HepG2 (cell line): ENCODE results near the gene ARHGEF1. TPM values are rescaled to one million over a fixed set of nuclear protein-coding genes. Genes with fewer than 3 reads are reported as not detected.

Source experiments
- NR2F1 ChIP-seq, 2 experiments: fragments of 450-650 bp in 1 of 2; formaldehyde crosslinking in 1 of 2; IDR thresholded peaks; 2 replicates each; pipeline versions ENCODE4 v1.5.0 to v1.6.1; 2016 to 2020; ENCODE audit warnings: mild to moderate bottlenecking in 1 of 2, missing compliant biosample characterization in 1 of 2, missing genetic modification reagents in 1 of 2, moderate library complexity in 1 of 2
- POLR2AphosphoS5 ChIP-seq: IDR thresholded peaks from 2 replicates; pipeline ENCODE4 v1.6.1; 2012; ENCODE audit warnings: low read depth, low read length
- REXO4 ChIP-seq: sonication (generic); formaldehyde crosslinking; IDR thresholded peaks from 2 replicates; pipeline ENCODE4 v1.8.0; 2022; ENCODE audit warnings: missing genetic modification reagents, mild to moderate bottlenecking, borderline replicate concordance
- SAP130 ChIP-seq: IDR thresholded peaks from 2 replicates; pipeline ENCODE4 v1.6.1; 2016; ENCODE audit warnings: low read depth
- SOX6 ChIP-seq, 2 experiments: fragments of 450-650 bp in 1 of 2; sonication (generic) in 1 of 2; formaldehyde crosslinking in 1 of 2; IDR thresholded peaks; 2 replicates each; pipeline versions ENCODE4 v1.4.0 to v1.6.1; 2017 to 2020; ENCODE audit warnings: antibody characterized with exemption in 1 of 2, mild to moderate bottlenecking in 1 of 2, missing genetic modification reagents in 1 of 2
- ZNF432 ChIP-seq: sonication (generic); formaldehyde crosslinking; IDR thresholded peaks from 2 replicates; pipeline ENCODE4 v1.5.0; 2020; ENCODE audit warnings: missing genetic modification reagents, mild to moderate bottlenecking, borderline replicate concordance
- ZNF616 ChIP-seq: sonication (generic); formaldehyde crosslinking; IDR thresholded peaks from 2 replicates; pipeline ENCODE4 v1.5.0; 2020; ENCODE audit warnings: low read depth, mild to moderate bottlenecking, missing genetic modification reagents
- polyA plus RNA-seq, 8 experiments: library from polyadenylated mRNA; depleted of rRNA in 3 of 8; stranded (reverse) in 7 of 8; unstranded in 1 of 8; fragments of >200 nt; fragmentation: Illumina TruSeq in 4 of 8; extraction: Trizol in 4 of 8; gene quantifications; 2 replicates each; pipeline versions ENCODE4 v1.2.1 to v1.2.3, GENCODE V29; 2011 to 2016; ENCODE audit warnings: low read depth in 4 of 8, missing spikeins in 1 of 8, mixed read lengths in 1 of 8; ENCODE audit not compliant: insufficient read depth in 1 of 8
- total RNA-seq, 5 experiments: library from RNA; depleted of rRNA; stranded (reverse); fragments of >200 nt; fragmentation: Illumina TruSeq; extraction: Trizol; gene quantifications; 2 replicates each; pipeline ENCODE4 v1.2.3, GENCODE V29; 2016; ENCODE audit warnings: low read depth in 1 of 5
- TF ChIP-seq, protein P1 (sequence below): sonication (generic); formaldehyde crosslinking; IDR thresholded peaks from 2 replicates; pipeline ENCODE4 v1.9.0; 2022; ENCODE audit warnings: missing genetic modification reagents, mild to moderate bottlenecking, borderline replicate concordance
- TF ChIP-seq, protein P2 (sequence below): IDR thresholded peaks from 2 replicates; pipeline ENCODE4 v1.6.1; 2016
- TF ChIP-seq, protein P3 (sequence below): sonication (generic); formaldehyde crosslinking; IDR thresholded peaks from 2 replicates; pipeline ENCODE4 v1.4.0; 2020; ENCODE audit warnings: missing genetic modification reagents, borderline replicate concordance
- TF ChIP-seq, protein P4 (sequence below): IDR thresholded peaks from 2 replicates; pipeline ENCODE4 v1.6.1; 2016; ENCODE audit warnings: missing biosample characterization, missing genetic modification reagents, low read depth
- TF ChIP-seq, protein P5 (sequence below): sonication (generic); formaldehyde crosslinking; IDR thresholded peaks from 2 replicates; pipeline ENCODE4 v1.8.0; 2022; ENCODE audit warnings: mild to moderate bottlenecking, missing genetic modification reagents, moderate library complexity
- TF ChIP-seq, protein P6 (sequence below): sonication (generic); formaldehyde crosslinking; IDR thresholded peaks from 2 replicates; pipeline ENCODE4 v1.9.0; 2021; ENCODE audit warnings: mild to moderate bottlenecking, missing genetic modification reagents

The ARHGEF1 gene
- total and polyA plus RNA-seq, 2 of the 13 experiments (the other 11 are each of a cell fraction or from before 2014, with no cell fraction given) = 33.7 to 34.7 TPM

DNA sequence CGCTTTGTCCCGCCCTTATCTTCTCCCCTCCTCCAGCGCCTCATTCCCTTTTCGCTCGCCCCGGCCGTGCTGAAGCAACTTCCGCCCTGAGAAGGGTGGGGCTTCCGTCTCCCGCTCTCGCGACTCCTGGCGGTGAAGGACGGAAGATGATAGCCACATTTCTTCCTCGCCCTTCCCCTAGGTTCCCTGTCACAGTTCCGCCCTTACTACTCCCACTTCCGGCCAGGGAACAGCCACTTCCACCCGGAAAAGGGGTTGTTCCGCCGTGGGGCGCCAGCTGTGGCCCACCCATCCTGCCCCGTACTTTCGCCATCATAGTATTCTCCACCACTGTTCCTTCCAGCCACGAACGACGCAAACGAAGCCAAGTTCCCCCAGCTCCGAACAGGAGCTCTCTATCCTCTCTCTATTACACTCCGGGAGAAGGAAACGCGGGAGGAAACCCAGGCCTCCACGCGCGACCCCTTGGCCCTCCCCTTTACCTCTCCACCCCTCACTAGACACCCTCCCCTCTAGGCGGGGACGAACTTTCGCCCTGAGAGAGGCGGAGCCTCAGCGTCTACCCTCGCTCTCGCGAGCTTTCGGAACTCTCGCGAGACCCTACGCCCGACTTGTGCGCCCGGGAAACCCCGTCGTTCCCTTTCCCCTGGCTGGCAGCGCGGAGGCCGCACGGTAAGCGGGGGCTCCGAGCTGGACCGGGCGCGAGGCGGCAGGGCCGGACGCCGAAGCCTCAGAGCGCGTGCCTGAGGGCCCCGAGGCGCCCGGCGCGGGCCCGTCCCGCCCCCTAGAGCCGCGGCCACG, 23.2 kb upstream of the ARHGEF1 start, which contains the start of gene RPS19 (continued):
- TF ChIP-seq, protein P1, sequence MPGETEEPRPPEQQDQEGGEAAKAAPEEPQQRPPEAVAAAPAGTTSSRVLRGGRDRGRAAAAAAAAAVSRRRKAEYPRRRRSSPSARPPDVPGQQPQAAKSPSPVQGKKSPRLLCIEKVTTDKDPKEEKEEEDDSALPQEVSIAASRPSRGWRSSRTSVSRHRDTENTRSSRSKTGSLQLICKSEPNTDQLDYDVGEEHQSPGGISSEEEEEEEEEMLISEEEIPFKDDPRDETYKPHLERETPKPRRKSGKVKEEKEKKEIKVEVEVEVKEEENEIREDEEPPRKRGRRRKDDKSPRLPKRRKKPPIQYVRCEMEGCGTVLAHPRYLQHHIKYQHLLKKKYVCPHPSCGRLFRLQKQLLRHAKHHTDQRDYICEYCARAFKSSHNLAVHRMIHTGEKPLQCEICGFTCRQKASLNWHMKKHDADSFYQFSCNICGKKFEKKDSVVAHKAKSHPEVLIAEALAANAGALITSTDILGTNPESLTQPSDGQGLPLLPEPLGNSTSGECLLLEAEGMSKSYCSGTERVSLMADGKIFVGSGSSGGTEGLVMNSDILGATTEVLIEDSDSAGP (CRISPR knock-in tag) = peak; percentile 87
- no peak for TF ChIP-seq REXO4 (CRISPR knock-in tag)
- peak in 1 of 2 experiments; percentile 22; a peak in 1 of 4 replicates for TF ChIP-seq NR2F1 (CRISPR knock-in tag; IDR thresholded peaks at IDR 0.05)
- TF ChIP-seq, protein P2, sequence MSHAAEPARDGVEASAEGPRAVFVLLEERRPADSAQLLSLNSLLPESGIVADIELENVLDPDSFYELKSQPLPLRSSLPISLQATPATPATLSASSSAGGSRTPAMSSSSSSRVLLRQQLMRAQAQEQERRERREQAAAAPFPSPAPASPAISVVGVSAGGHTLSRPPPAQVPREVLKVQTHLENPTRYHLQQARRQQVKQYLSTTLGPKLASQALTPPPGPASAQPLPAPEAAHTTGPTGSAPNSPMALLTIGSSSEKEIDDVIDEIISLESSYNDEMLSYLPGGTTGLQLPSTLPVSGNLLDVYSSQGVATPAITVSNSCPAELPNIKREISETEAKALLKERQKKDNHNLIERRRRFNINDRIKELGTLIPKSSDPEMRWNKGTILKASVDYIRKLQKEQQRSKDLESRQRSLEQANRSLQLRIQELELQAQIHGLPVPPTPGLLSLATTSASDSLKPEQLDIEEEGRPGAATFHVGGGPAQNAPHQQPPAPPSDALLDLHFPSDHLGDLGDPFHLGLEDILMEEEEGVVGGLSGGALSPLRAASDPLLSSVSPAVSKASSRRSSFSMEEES (CRISPR knock-in tag) = no peak; the same call in 1 of the 2 replicates
- TF ChIP-seq, protein P3, sequence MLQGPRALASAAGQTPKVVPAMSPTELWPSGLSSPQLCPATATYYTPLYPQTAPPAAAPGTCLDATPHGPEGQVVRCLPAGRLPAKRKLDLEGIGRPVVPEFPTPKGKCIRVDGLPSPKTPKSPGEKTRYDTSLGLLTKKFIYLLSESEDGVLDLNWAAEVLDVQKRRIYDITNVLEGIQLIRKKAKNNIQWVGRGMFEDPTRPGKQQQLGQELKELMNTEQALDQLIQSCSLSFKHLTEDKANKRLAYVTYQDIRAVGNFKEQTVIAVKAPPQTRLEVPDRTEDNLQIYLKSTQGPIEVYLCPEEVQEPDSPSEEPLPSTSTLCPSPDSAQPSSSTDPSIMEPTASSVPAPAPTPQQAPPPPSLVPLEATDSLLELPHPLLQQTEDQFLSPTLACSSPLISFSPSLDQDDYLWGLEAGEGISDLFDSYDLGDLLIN (CRISPR knock-in tag) = peak; percentile 10; the same call in 1 of the 2 replicates
- TF ChIP-seq POLR2AphosphoS5 = peak; percentile 94
- no peak for TF ChIP-seq SOX6 (IDR thresholded peaks at IDR 0.05)
- TF ChIP-seq SOX6 (CRISPR knock-in tag; IDR thresholded peaks at IDR 0.05) = peak; percentile 69
- TF ChIP-seq, protein P4, sequence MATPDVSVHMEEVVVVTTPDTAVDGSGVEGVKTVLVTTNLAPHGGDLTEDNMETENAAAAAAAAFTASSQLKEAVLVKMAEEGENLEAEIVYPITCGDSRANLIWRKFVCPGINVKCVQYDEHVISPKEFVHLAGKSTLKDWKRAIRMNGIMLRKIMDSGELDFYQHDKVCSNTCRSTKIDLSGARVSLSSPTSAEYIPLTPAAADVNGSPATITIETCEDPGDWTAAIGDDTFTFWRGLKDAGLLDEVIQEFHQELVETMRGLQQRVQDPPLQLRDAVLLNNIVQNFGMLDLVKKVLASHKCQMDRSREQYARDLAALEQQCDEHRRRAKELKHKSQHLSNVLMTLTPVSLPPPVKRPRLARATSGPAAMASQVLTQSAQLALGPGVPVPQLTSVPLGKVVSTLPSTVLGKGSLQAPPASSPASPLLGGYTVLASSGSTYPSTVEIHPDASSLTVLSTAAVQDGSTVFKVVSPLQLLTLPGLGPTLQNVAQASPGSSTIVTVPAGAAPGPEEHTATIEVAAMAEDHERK (CRISPR knock-in tag) = peak; percentile 83
- no peak for TF ChIP-seq ZNF432 (CRISPR knock-in tag)
- TF ChIP-seq, protein P5, sequence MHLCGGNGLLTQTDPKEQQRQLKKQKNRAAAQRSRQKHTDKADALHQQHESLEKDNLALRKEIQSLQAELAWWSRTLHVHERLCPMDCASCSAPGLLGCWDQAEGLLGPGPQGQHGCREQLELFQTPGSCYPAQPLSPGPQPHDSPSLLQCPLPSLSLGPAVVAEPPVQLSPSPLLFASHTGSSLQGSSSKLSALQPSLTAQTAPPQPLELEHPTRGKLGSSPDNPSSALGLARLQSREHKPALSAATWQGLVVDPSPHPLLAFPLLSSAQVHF (CRISPR knock-in tag) = no peak; the same call in 1 of the 2 replicates
- 0 out of 2 replicates have a peak, but pooled peaks have one; percentile 6 for TF ChIP-seq ZNF616 (CRISPR knock-in tag)
- TF ChIP-seq, protein P6, sequence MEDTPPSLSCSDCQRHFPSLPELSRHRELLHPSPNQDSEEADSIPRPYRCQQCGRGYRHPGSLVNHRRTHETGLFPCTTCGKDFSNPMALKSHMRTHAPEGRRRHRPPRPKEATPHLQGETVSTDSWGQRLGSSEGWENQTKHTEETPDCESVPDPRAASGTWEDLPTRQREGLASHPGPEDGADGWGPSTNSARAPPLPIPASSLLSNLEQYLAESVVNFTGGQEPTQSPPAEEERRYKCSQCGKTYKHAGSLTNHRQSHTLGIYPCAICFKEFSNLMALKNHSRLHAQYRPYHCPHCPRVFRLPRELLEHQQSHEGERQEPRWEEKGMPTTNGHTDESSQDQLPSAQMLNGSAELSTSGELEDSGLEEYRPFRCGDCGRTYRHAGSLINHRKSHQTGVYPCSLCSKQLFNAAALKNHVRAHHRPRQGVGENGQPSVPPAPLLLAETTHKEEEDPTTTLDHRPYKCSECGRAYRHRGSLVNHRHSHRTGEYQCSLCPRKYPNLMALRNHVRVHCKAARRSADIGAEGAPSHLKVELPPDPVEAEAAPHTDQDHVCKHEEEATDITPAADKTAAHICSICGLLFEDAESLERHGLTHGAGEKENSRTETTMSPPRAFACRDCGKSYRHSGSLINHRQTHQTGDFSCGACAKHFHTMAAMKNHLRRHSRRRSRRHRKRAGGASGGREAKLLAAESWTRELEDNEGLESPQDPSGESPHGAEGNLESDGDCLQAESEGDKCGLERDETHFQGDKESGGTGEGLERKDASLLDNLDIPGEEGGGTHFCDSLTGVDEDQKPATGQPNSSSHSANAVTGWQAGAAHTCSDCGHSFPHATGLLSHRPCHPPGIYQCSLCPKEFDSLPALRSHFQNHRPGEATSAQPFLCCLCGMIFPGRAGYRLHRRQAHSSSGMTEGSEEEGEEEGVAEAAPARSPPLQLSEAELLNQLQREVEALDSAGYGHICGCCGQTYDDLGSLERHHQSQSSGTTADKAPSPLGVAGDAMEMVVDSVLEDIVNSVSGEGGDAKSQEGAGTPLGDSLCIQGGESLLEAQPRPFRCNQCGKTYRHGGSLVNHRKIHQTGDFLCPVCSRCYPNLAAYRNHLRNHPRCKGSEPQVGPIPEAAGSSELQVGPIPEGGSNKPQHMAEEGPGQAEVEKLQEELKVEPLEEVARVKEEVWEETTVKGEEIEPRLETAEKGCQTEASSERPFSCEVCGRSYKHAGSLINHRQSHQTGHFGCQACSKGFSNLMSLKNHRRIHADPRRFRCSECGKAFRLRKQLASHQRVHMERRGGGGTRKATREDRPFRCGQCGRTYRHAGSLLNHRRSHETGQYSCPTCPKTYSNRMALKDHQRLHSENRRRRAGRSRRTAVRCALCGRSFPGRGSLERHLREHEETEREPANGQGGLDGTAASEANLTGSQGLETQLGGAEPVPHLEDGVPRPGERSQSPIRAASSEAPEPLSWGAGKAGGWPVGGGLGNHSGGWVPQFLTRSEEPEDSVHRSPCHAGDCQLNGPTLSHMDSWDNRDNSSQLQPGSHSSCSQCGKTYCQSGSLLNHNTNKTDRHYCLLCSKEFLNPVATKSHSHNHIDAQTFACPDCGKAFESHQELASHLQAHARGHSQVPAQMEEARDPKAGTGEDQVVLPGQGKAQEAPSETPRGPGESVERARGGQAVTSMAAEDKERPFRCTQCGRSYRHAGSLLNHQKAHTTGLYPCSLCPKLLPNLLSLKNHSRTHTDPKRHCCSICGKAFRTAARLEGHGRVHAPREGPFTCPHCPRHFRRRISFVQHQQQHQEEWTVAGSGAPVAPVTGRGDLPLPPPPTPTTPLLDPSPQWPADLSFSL (CRISPR knock-in tag) = no peak
- TF ChIP-seq SAP130 = peak; percentile 92
